Sigmoid colon (tissue), 7 donors: ENCODE results near the gene IL12RB1. TPM values are rescaled to one million over a fixed set of nuclear protein-coding genes. Genes with fewer than 3 reads are reported as not detected.
A peak's percentile ranks its signal among the peaks of the same experiment; 100 is the strongest.

Experiments used
- DNase-seq: peaks from one replicate; pipeline ENCODE4 v3.0.0-alpha.2; 2019
- H3K27ac ChIP-seq, 4 donors: fragments of 200-600 bp; sonication (generic); one replicate each; pipeline ENCODE4 v1.5.1; 2016 to 2019; ENCODE audit warnings: mild to moderate bottlenecking in 1 of 4
- H3K27me3 ChIP-seq, 3 donors: fragments of 200-600 bp; sonication (generic); one replicate each; pipeline ENCODE4 v1.5.1; 2019; ENCODE audit warnings: mild to moderate bottlenecking in 1 of 3
- H3K36me3 ChIP-seq, 4 donors: fragments of 200-600 bp; sonication (generic); one replicate each; pipeline ENCODE4 v1.5.1; 2016 to 2019
- H3K4me1 ChIP-seq, 4 donors: fragments of 200-600 bp; sonication (generic); one replicate each; pipeline ENCODE4 v1.5.1; 2017 to 2019
- H3K4me3 ChIP-seq, 4 donors: fragments of 200-600 bp; sonication (generic); one replicate each; pipeline ENCODE4 v1.5.1; 2017 to 2019; ENCODE audit warnings: mild to moderate bottlenecking in 2 of 4, moderate library complexity in 1 of 4
- H3K9me3 ChIP-seq, 4 donors: fragments of 200-600 bp in 3 of 4; sonication (generic) in 3 of 4; one replicate each; pipeline versions ENCODE4 v1.5.1 to v1.6.1; 2013 to 2019
- EP300 ChIP-seq, 4 donors: sonication (generic); formaldehyde crosslinking; IDR thresholded peaks; one replicate each; pipeline ENCODE4 v1.6.1; 2017; ENCODE audit warnings: antibody characterized with exemption in 4 of 4
- POLR2A ChIP-seq, 2 donors: fragments of 450-650 bp; IDR thresholded peaks; one replicate each; pipeline ENCODE4 v1.6.1; 2016; ENCODE audit warnings: antibody characterized with exemption in 2 of 2, mild to moderate bottlenecking in 2 of 2, moderate library complexity in 2 of 2
- POLR2AphosphoS5 ChIP-seq, 4 donors: sonication (generic); formaldehyde crosslinking; IDR thresholded peaks; one replicate each; pipeline ENCODE4 v1.6.1; 2017; ENCODE audit warnings: antibody characterized with exemption in 4 of 4
- WGBS, 2 donors: extraction: QIAGEN DNeasy Blood & Tissue Kit; methylation state at CpG; one replicate each; pipeline ENCODE4 v1.1.7; 2013; 5-methylcytosine and 5-hydroxymethylcytosine counted together
- intact Hi-C: fragments of 100-400 bp; cut with DNase I; formaldehyde crosslinking; loops from one replicate; pipeline ENCODE4 v1.15.1; 2023
- polyA plus RNA-seq, 3 donors: library from polyadenylated mRNA; stranded (reverse); fragments of 200-250 nt; gene quantifications; one replicate each; pipeline ENCODE4 v1.2.3, GENCODE V29; 2013
- total RNA-seq, 4 donors: library from RNA; depleted of rRNA; stranded (reverse); fragments of >200 nt; gene quantifications; one replicate each; pipeline ENCODE4 v1.1.0, GENCODE V29; 2016
- TF ChIP-seq, protein P1 (sequence below), 4 experiments: fragments of 450-650 bp in 3 of 4; fragments of 200-600 bp in 1 of 4; IDR thresholded peaks; one replicate each; pipeline ENCODE4 v1.5.1; 2016 to 2019; ENCODE audit warnings: antibody characterized with exemption in 4 of 4, mild to moderate bottlenecking in 3 of 4, moderate library complexity in 2 of 4
- donor health status: healthy with polysubstance abuse.
- donor health status: Bipolar disorder and iron deficiency.
- donor health status: healthy.

Gene IL12RB1
- total and polyA plus RNA-seq, 7 donors, result 0.99 to 6.0 (median 2.0) TPM; not detected in 1

- intact Hi-C loops, result loop anchor here (5.0 kb wide), 1 partner anchor 122 kb away; no protein-coding TSS in a partner anchor
- Histone ChIP-seq H3K27me3 (no peaks in the 10 kb centered on the region), H3K36me3 (no peaks in the 10 kb centered on the region), H3K27ac (no peak overlapping the region), H3K9me3 (no peaks in the 10 kb centered on the region), H3K4me1 (peaks cover 0 to 15% (median 13%) of the 10 kb centered on the region in 4 donors), H3K4me3 (no peak overlapping the region)
- DNase-seq, result no peak
- 48 to 73% methylated on average over 8 of the region's 8 CpGs for WGBS, 2 donors
- TF ChIP-seq POLR2AphosphoS5 (IDR thresholded peaks at IDR 0.05) (no peak), EP300 (IDR thresholded peaks at IDR 0.05) (no peak), POLR2A (IDR thresholded peaks at IDR 0.05) (no peak)
- TF ChIP-seq, protein P1, sequence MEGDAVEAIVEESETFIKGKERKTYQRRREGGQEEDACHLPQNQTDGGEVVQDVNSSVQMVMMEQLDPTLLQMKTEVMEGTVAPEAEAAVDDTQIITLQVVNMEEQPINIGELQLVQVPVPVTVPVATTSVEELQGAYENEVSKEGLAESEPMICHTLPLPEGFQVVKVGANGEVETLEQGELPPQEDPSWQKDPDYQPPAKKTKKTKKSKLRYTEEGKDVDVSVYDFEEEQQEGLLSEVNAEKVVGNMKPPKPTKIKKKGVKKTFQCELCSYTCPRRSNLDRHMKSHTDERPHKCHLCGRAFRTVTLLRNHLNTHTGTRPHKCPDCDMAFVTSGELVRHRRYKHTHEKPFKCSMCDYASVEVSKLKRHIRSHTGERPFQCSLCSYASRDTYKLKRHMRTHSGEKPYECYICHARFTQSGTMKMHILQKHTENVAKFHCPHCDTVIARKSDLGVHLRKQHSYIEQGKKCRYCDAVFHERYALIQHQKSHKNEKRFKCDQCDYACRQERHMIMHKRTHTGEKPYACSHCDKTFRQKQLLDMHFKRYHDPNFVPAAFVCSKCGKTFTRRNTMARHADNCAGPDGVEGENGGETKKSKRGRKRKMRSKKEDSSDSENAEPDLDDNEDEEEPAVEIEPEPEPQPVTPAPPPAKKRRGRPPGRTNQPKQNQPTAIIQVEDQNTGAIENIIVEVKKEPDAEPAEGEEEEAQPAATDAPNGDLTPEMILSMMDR (IDR thresholded peaks at IDR 0.05), result no peak
Observed at GRCh38 chr19:18059297-18059696, 27.4 kb downstream of the IL12RB1 start.

GRCh38 chr19:18058208-18059009, 28.3 kb downstream of the IL12RB1 start:
- peaks cover 0 to 15% (median 13%) of the 10 kb centered on the region in 4 donors for H3K4me1 ChIP-seq
- H3K4me3 ChIP-seq, result peak overlapping the region in 3 of 4 donors; percentile 1 to 15 (median 13)
- peak; percentile 89 for DNase-seq
- 4 to 5% methylated on average over 34 of the region's 34 CpGs for WGBS, 2 donors
- no peaks in the 10 kb centered on the region for H3K9me3 ChIP-seq
- H3K27ac ChIP-seq, result peak overlapping the region; percentile 73 to 90 (median 82)
- TF ChIP-seq EP300 (IDR thresholded peaks at IDR 0.05), result no peak
- no peak for TF ChIP-seq POLR2A (IDR thresholded peaks at IDR 0.05)
- peak in 2 of 4 donors; percentile 37 to 59 for TF ChIP-seq POLR2AphosphoS5 (IDR thresholded peaks at IDR 0.05)
- TF ChIP-seq, protein P1 (IDR thresholded peaks at IDR 0.05), result peak; percentile 96 to 98 (median 97)
- intact Hi-C loops, result loop anchor here (1.0 to 5.0 kb wide), 2 partner anchors 51 to 121 kb away; no protein-coding TSS in a partner anchor
- no peaks in the 10 kb centered on the region for H3K36me3 ChIP-seq
- H3K27me3 ChIP-seq, result no peaks in the 10 kb centered on the region

DNA sequence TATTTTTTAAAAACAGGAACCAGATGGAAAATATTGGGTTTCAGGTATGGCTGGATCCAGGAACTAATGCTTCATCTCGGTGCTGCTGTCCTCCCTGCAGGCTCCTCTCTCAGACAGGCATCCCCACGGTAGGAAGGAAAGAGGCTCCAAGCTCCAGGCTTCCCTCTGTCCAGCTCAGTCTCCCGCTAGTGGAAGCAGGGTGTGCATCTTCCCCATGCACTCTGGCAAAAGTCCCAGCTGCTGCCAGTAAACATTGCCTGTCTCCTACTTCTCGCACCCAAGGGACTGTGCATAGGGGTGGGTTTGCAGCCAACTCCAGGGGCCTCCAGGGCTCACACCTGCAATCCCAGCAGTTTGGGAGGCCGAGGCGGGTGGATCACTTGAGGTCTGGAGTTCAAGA, 29.2 kb downstream of the IL12RB1 start:
- H3K36me3 ChIP-seq, result no peaks in the 10 kb centered on the region
- H3K27me3 ChIP-seq, result no peaks in the 10 kb centered on the region
- peaks cover 0 to 15% (median 13%) of the 10 kb centered on the region in 4 donors for H3K4me1 ChIP-seq
- intact Hi-C loops, result loop anchor here (5.0 kb wide), 1 partner anchor 120 kb away; no protein-coding TSS in a partner anchor
- peak; percentile 79 for DNase-seq
- H3K27ac ChIP-seq, result peak overlapping the region; percentile 73 to 90 (median 82)
- WGBS, 2 donors, result 60 to 74% methylated on average over 6 of the region's 6 CpGs
- no peaks in the 10 kb centered on the region for H3K9me3 ChIP-seq
- H3K4me3 ChIP-seq, result no peak overlapping the region
- no peak for TF ChIP-seq POLR2AphosphoS5 (IDR thresholded peaks at IDR 0.05)
- TF ChIP-seq POLR2A (IDR thresholded peaks at IDR 0.05), result no peak
- TF ChIP-seq EP300 (IDR thresholded peaks at IDR 0.05), result no peak
- TF ChIP-seq, protein P1 (IDR thresholded peaks at IDR 0.05), result no peak

DNA sequence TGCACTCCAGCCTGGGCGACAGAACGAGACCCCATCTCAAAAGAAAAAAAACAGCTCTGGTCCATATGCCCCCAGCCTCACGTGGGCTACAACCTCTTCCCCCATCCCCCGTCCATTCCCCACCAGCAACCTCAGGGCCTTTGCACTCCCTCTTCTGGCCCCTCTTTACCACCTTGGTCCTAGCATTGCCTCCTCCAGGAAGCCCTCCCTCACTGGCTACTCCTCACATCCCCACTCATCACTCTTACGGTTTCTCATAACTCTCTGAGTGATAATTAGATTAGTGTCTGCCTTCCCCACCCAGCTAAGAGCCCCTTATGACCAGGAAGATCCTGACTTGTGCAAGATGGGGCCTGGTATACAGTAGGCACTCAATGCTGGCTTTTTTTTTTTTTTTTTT, 30.8 kb downstream of the IL12RB1 start:
- DNase-seq, result no peak
- Histone ChIP-seq H3K27ac (no peak overlapping the region), H3K27me3 (no peaks in the 10 kb centered on the region), H3K4me3 (no peak overlapping the region), H3K4me1 (peaks cover 0 to 28% (median 26%) of the 10 kb centered on the region in 4 donors), H3K9me3 (no peaks in the 10 kb centered on the region), H3K36me3 (no peaks in the 10 kb centered on the region)
- no peak for TF ChIP-seq POLR2A (IDR thresholded peaks at IDR 0.05)
- TF ChIP-seq, protein P1 (IDR thresholded peaks at IDR 0.05), result no peak
- TF ChIP-seq EP300 (IDR thresholded peaks at IDR 0.05), result no peak
- no peak for TF ChIP-seq POLR2AphosphoS5 (IDR thresholded peaks at IDR 0.05)
- intact Hi-C loops, result loop anchor here (5.0 kb wide), 1 partner anchor 119 kb away; no protein-coding TSS in a partner anchor
- 83% methylated on average over 5 of the region's 5 CpGs for WGBS, 2 donors
